ENCODE measurements around the gene TPT1.
A peak's percentile ranks its signal among the peaks of the same experiment; 100 is the strongest.
"Not testable (repeated sequence)": the region's sequence is repeated elsewhere in the genome, so short reads cannot be mapped to it uniquely, and the experiment has no call there.

Gene TPT1

GRCh38 chr13:45341034-45341798 is at the start of gene TPT1:
Gene TPT1, minus strand, starts transcription at chr13:45341183. Its CDS starts 114 bp downstream, at chr13:45341069.
- no peaks in the 10 kb centered on the region for H3K27me3 ChIP-seq (ENCODE audit: insufficient read depth, low read length)
- peaks cover 49% of the 10 kb centered on the region for H3K36me3 ChIP-seq (ENCODE audit: insufficient read depth, low read depth, low read length)
- peak within 1 kb of the TSS; percentile 94 for H3K4me3 ChIP-seq (ENCODE audit: low read length)
- peaks cover 9% of the 10 kb centered on the region; the same call in 1 of the 2 replicates for H3K4me1 ChIP-seq (ENCODE audit: insufficient read depth, low read length)
- H3K9ac ChIP-seq (ENCODE audit: low read depth, low read length): peak within 1 kb of the TSS; percentile 99
- H3K9me3 ChIP-seq (ENCODE audit: insufficient read depth, low read depth, low read length): no peaks in the 10 kb centered on the region
- peak within 1 kb of the TSS; percentile 95 for H3K27ac ChIP-seq (ENCODE audit: low read length)

- H3K27ac ChIP-seq (ENCODE audit: low read length); H3K27me3 ChIP-seq (ENCODE audit: insufficient read depth, low read length); H3K9me3 ChIP-seq (ENCODE audit: insufficient read depth, low read depth, low read length); H3K4me1 ChIP-seq (ENCODE audit: insufficient read depth, low read length); H3K4me3 ChIP-seq (ENCODE audit: low read length); H3K9ac ChIP-seq (ENCODE audit: low read depth, low read length); H3K36me3 ChIP-seq (ENCODE audit: insufficient read depth, low read depth, low read length): not testable (repeated sequence)
Observed at GRCh38 chr13:45390348-45390747, 49.4 kb upstream of the TPT1 start.

- Histone ChIP-seq H3K36me3 (ENCODE audit: insufficient read depth, low read depth, low read length) (no peaks in the 10 kb centered on the region; the same call in 1 of the 2 replicates), H3K9ac (ENCODE audit: low read depth, low read length) (no peak overlapping the region), H3K27ac (ENCODE audit: low read length) (no peak overlapping the region), H3K4me3 (ENCODE audit: low read length) (no peak overlapping the region), H3K9me3 (ENCODE audit: insufficient read depth, low read depth, low read length) (no peaks in the 10 kb centered on the region), H3K4me1 (ENCODE audit: insufficient read depth, low read length) (no peaks in the 10 kb centered on the region), H3K27me3 (ENCODE audit: insufficient read depth, low read length) (no peaks in the 10 kb centered on the region)
Observed at GRCh38 chr13:45388664-45389063, 47.7 kb upstream of the TPT1 start.

GRCh38 chr13:45386892-45387575 is 46.1 kb upstream of the TPT1 start:
- H3K27ac ChIP-seq (ENCODE audit: low read length); H3K36me3 ChIP-seq (ENCODE audit: insufficient read depth, low read depth, low read length); H3K4me1 ChIP-seq (ENCODE audit: insufficient read depth, low read length); H3K27me3 ChIP-seq (ENCODE audit: insufficient read depth, low read length); H3K4me3 ChIP-seq (ENCODE audit: low read length); H3K9me3 ChIP-seq (ENCODE audit: insufficient read depth, low read depth, low read length); H3K9ac ChIP-seq (ENCODE audit: low read depth, low read length): not testable (repeated sequence)

- Histone ChIP-seq H3K27ac (ENCODE audit: low read length) (no peak overlapping the region), H3K27me3 (ENCODE audit: insufficient read depth, low read length) (no peaks in the 10 kb centered on the region), H3K4me3 (ENCODE audit: low read length) (no peak overlapping the region), H3K4me1 (ENCODE audit: insufficient read depth, low read length) (no peaks in the 10 kb centered on the region), H3K9me3 (ENCODE audit: insufficient read depth, low read depth, low read length) (no peaks in the 10 kb centered on the region), H3K9ac (ENCODE audit: low read depth, low read length) (no peak overlapping the region), H3K36me3 (ENCODE audit: insufficient read depth, low read depth, low read length) (no peaks in the 10 kb centered on the region; the same call in 1 of the 2 replicates)
Observed at GRCh38 chr13:45385907-45386553, 45.0 kb upstream of the TPT1 start.

GRCh38 chr13:45385320-45385719 is 44.3 kb upstream of the TPT1 start:
- no peaks in the 10 kb centered on the region for H3K27me3 ChIP-seq (ENCODE audit: insufficient read depth, low read length)
- no peaks in the 10 kb centered on the region for H3K4me1 ChIP-seq (ENCODE audit: insufficient read depth, low read length)
- no peaks in the 10 kb centered on the region; the same call in 1 of the 2 replicates for H3K36me3 ChIP-seq (ENCODE audit: insufficient read depth, low read depth, low read length)
- H3K9ac ChIP-seq (ENCODE audit: low read depth, low read length): no peak overlapping the region
- H3K4me3 ChIP-seq (ENCODE audit: low read length): no peak overlapping the region
- no peaks in the 10 kb centered on the region for H3K9me3 ChIP-seq (ENCODE audit: insufficient read depth, low read depth, low read length)
- no peak overlapping the region for H3K27ac ChIP-seq (ENCODE audit: low read length)

GRCh38 chr13:45384474-45385174 is 43.6 kb upstream of the TPT1 start:
- Histone ChIP-seq H3K9ac (ENCODE audit: low read depth, low read length) (no peak overlapping the region), H3K27me3 (ENCODE audit: insufficient read depth, low read length) (no peaks in the 10 kb centered on the region), H3K27ac (ENCODE audit: low read length) (no peak overlapping the region), H3K9me3 (ENCODE audit: insufficient read depth, low read depth, low read length) (no peaks in the 10 kb centered on the region), H3K4me3 (ENCODE audit: low read length) (no peak overlapping the region), H3K4me1 (ENCODE audit: insufficient read depth, low read length) (no peaks in the 10 kb centered on the region), H3K36me3 (ENCODE audit: insufficient read depth, low read depth, low read length) (no peaks in the 10 kb centered on the region; the same call in 1 of the 2 replicates)

- H3K36me3 ChIP-seq (ENCODE audit: insufficient read depth, low read depth, low read length); H3K27ac ChIP-seq (ENCODE audit: low read length); H3K4me3 ChIP-seq (ENCODE audit: low read length); H3K27me3 ChIP-seq (ENCODE audit: insufficient read depth, low read length); H3K4me1 ChIP-seq (ENCODE audit: insufficient read depth, low read length); H3K9ac ChIP-seq (ENCODE audit: low read depth, low read length); H3K9me3 ChIP-seq (ENCODE audit: insufficient read depth, low read depth, low read length): not testable (repeated sequence)
Observed at GRCh38 chr13:45382739-45383138, 41.8 kb upstream of the TPT1 start.

- no peak overlapping the region for H3K9ac ChIP-seq (ENCODE audit: low read depth, low read length)
- no peaks in the 10 kb centered on the region for H3K4me1 ChIP-seq (ENCODE audit: insufficient read depth, low read length)
- no peaks in the 10 kb centered on the region; the same call in 1 of the 2 replicates for H3K36me3 ChIP-seq (ENCODE audit: insufficient read depth, low read depth, low read length)
- H3K27ac ChIP-seq (ENCODE audit: low read length): no peak overlapping the region
- H3K9me3 ChIP-seq (ENCODE audit: insufficient read depth, low read depth, low read length): no peaks in the 10 kb centered on the region
- no peaks in the 10 kb centered on the region for H3K27me3 ChIP-seq (ENCODE audit: insufficient read depth, low read length)
- H3K4me3 ChIP-seq (ENCODE audit: low read length): no peak overlapping the region
Observed at GRCh38 chr13:45381196-45381595, 40.2 kb upstream of the TPT1 start.

- H3K27me3 ChIP-seq (ENCODE audit: insufficient read depth, low read length); H3K9me3 ChIP-seq (ENCODE audit: insufficient read depth, low read depth, low read length); H3K9ac ChIP-seq (ENCODE audit: low read depth, low read length); H3K4me1 ChIP-seq (ENCODE audit: insufficient read depth, low read length); H3K27ac ChIP-seq (ENCODE audit: low read length); H3K4me3 ChIP-seq (ENCODE audit: low read length); H3K36me3 ChIP-seq (ENCODE audit: insufficient read depth, low read depth, low read length): not testable (repeated sequence)
Observed at GRCh38 chr13:45380708-45381107, 39.7 kb upstream of the TPT1 start.

- not testable (repeated sequence) for H3K9me3 ChIP-seq (ENCODE audit: insufficient read depth, low read depth, low read length); H3K4me1 ChIP-seq (ENCODE audit: insufficient read depth, low read length); H3K9ac ChIP-seq (ENCODE audit: low read depth, low read length); H3K36me3 ChIP-seq (ENCODE audit: insufficient read depth, low read depth, low read length); H3K27me3 ChIP-seq (ENCODE audit: insufficient read depth, low read length); H3K27ac ChIP-seq (ENCODE audit: low read length); H3K4me3 ChIP-seq (ENCODE audit: low read length)
Observed at GRCh38 chr13:45379516-45379915, 38.5 kb upstream of the TPT1 start.
